GM10248 (cell line): ENCODE results near the gene PIK3C2B.
A peak's percentile ranks its signal among the peaks of the same experiment; 100 is the strongest.

ENCODE experiments used
- CTCF ChIA-PET: fragments of 300-600 bp; sonication (Branson Sonifier 250); formaldehyde crosslinking; extraction: SDS; loops from one replicate; lab custom pipeline; 2021; ENCODE audit warnings: antibody characterized with exemption; lab: Yijun Ruan, JAX
- POLR2A ChIA-PET: fragments of 350-650 bp; sonication (Branson Sonifier 250); formaldehyde crosslinking; extraction: SDS; loops from one replicate; lab custom pipeline; 2020; ENCODE audit warnings: antibody characterized with exemption; lab: Yijun Ruan, JAX
- DNase-seq: peaks from one replicate; pipeline ENCODE4 v3.0.0; 2012; ENCODE audit errors: extremely low spot score
- TF ChIP-seq, protein P1 (sequence below): IDR thresholded peaks from 2 replicates; pipeline ENCODE4 v1.5.1; 2012; ENCODE audit warnings: mild to moderate bottlenecking, low read depth; ENCODE audit errors: extremely low read depth, missing control alignments, control extremely low read depth

PIK3C2B gene

DNA sequence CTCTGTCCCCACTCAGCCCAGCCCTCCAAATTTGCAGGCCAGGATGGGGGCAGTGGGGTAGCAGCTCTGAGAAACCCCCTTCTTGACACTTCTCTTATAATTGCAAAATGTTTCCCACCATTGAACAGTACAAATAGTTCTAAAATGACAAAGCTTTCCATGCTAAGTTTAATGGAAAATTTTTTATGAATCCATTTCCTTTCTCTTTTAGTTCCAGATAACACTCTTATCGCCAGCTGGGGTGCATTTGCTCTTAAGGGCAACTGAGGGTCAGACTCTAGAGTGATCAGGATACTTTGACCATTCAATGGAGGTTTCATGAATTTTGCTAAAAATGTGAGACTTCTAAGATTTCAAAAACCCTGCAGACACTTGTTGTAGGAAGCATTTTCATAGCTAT lies 29.9 kb downstream of the PIK3C2B start:
- ChIA-PET CTCF (interaction anchor here (1.5 to 43.1 kb wide), 5 partner anchors 8 to 66 kb away, joined by 4 to 1775 read pairs (median 13); partner anchors contain the start of gene PIK3C2B), POLR2A (no interaction called here)
- no peak for DNase-seq
- TF ChIP-seq, protein P1, sequence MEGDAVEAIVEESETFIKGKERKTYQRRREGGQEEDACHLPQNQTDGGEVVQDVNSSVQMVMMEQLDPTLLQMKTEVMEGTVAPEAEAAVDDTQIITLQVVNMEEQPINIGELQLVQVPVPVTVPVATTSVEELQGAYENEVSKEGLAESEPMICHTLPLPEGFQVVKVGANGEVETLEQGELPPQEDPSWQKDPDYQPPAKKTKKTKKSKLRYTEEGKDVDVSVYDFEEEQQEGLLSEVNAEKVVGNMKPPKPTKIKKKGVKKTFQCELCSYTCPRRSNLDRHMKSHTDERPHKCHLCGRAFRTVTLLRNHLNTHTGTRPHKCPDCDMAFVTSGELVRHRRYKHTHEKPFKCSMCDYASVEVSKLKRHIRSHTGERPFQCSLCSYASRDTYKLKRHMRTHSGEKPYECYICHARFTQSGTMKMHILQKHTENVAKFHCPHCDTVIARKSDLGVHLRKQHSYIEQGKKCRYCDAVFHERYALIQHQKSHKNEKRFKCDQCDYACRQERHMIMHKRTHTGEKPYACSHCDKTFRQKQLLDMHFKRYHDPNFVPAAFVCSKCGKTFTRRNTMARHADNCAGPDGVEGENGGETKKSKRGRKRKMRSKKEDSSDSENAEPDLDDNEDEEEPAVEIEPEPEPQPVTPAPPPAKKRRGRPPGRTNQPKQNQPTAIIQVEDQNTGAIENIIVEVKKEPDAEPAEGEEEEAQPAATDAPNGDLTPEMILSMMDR: no peak

DNA sequence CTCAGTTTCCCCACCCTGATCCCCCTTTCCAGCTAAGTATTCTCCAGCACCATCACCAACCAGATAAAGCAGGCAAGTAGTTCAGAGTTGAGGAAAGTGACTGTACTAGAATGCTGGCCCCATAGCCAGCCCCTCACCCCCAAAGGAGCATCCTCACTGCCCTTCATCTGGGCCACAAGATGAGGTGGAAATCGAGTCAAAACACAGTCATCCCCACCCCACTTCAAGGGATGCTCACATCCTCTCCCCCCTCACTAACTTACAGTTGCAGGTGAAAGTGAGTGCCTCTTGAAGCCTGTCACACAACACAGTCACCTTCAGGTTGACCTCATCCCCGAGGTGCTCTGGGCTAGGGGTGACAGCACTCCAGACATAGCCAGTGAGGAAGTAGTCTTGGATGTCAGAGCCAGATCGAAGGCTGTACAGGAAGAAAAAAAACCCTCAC lies 30.4 kb downstream of the PIK3C2B start:
- no peak for DNase-seq
- ChIA-PET CTCF (interaction anchor here (1.5 to 43.1 kb wide), 5 partner anchors 10 to 66 kb away, joined by 4 to 1775 read pairs (median 13); partner anchors contain the start of gene PIK3C2B), POLR2A (no interaction called here)
- TF ChIP-seq, protein P1: no peak

DNA sequence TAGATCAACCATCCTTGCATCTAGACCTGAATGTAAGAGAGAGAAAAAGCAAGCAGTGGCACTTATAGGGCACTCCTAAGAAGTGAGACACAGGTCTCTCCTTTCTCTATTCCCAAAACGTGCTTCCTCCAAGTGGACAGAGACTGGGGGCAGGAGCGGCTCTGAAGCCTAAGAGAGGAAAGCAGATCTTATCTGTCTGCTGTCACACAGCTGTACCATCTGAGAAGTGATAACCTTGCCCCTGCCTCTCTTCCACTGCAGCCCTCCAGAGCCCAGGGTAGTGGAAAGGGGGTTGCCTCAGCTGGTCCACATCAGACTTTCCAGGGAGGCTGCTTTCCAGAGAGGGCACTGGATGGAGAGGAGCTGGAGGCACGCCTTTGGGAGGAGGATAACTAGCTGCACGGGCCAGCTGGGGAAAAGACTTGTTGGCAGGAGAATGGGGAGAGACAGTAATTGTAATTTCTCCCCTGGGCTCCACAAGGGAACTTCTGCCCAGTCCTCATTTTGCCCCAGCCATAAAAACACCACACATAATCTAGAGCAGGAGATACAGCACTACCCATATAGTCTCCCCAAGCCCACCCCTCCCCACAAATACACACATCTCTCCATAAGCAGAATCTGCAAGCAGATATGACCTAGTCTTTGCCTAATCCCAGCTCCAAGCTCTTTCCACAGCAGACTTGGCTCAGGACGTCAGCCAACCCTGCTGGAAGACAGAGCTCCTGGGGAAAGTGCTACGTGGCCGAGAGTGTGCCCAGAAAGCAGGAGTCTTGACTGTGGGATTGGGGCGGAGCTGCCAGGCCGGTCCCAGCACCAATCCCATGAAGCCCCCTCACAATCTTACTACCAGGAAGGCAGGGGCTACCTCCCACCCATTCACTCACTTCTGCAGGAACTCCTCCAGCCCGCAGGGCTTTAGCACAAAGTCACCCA lies 31.2 kb downstream of the PIK3C2B start:
- DNase-seq: no peak
- CTCF ChIA-PET: interaction anchor here (0.6 to 43.1 kb wide), 4 partner anchors 11 to 344 kb away, joined by 4 to 1775 read pairs (median 320); partner anchors contain the start of gene PIK3C2B
- POLR2A ChIA-PET: interaction anchor here (1.0 kb wide), 1 partner anchor 30 kb away, joined by 4 read pairs; no protein-coding TSS in a partner anchor

DNA sequence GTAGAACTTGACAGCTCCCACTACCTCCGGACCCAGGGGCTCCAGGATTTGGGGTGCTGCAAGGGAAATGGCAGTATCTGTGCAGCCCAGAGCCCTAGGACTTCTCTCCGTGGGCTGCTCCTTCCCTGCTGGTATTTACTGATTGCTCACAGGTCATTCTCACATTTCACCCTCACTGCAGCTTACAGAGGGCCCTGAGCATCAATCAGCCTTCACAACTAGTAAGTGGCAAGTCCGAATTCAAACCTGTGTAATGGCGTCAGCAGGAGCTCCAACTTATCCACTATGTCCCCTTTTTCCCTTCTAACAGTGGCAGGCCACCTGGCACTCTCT lies 32.4 kb downstream of the PIK3C2B start:
- DNase-seq: no peak
- TF ChIP-seq, protein P1: no peak
- ChIA-PET POLR2A (no interaction called here), CTCF (interaction anchor here (1.3 to 43.1 kb wide), 3 partner anchors 26 to 346 kb away, joined by 3 to 1775 read pairs (median 635); partner anchors contain the start of gene PIK3C2B)

More for the DNA sequence above, 31.2 kb downstream of the PIK3C2B start:
- TF ChIP-seq, protein P1: no peak

DNA sequence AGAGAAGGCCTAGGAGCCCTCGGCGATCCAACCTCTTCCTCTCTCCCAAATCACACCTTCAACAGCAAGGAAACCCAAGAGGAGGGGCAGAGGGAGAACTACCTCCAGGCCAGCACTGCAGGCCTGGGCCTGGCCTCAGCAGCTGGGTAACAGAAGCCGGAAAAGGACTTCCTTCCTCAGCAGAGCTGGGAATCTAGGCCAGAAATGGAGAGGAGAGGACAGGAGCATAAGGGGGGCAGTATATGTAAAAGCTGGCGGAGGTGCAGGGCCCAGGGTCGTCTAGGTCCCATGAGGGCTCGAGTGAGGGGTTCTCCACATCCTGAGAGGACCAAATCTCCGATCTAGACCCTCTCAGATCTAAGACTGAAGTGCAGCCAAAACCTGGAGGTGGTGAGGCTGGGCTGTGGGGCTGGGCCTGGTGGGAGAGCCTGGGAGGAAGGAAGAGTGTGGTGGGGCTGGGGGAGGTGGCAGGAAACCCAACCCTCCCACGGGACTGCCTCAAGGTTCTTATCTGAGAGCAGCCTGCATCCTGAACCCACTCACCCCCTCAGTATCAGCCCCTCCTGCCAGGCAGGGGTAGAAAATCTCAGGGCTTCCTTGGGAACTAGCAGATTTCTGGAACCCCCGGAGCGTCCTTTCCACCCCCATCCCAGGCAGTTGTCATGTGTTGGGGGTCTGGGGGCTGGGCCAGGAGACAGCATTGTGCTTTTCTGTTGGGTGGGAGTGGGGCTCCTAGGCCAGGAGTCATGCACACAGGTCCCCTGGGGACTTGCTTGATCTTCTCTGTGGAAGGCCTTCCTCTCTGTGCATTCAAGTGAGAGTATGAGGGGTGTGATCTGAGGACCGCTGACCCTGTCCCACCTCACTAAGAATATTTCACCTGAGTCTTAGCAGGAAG lies 33.0 kb downstream of the PIK3C2B start:
- TF ChIP-seq, protein P1: no peak
- ChIA-PET POLR2A (no interaction called here), CTCF (interaction anchor here (1.3 to 43.1 kb wide), 3 partner anchors 25 to 346 kb away, joined by 3 to 1775 read pairs (median 635); partner anchors contain the start of gene PIK3C2B)
- peak; percentile 40 for DNase-seq
